Activated CD8-positive, alpha-beta memory T cell treated with anti-CD3 and anti-CD28 coated beads, Interleukin-2, amount 50 U/mL, for 24 hours (primary cell): Measurements from ENCODE around the gene FAM156B.
"Not testable (repeated sequence)": the region's sequence is repeated elsewhere in the genome, so short reads cannot be mapped to it uniquely, and the experiment has no call there.

Experiments used
- DNase-seq: peaks from one replicate; pipeline ENCODE4 v3.0.0-alpha.2; 2020; ENCODE audit errors: extremely low read depth

Gene FAM156B, protein sequence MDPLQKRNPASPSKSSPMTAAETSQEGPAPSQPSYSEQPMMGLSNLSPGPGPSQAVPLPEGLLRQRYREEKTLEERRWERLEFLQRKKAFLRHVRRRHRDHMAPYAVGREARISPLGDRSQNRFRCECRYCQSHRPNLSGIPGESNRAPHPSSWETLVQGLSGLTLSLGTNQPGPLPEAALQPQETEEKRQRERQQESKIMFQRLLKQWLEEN

DNA sequence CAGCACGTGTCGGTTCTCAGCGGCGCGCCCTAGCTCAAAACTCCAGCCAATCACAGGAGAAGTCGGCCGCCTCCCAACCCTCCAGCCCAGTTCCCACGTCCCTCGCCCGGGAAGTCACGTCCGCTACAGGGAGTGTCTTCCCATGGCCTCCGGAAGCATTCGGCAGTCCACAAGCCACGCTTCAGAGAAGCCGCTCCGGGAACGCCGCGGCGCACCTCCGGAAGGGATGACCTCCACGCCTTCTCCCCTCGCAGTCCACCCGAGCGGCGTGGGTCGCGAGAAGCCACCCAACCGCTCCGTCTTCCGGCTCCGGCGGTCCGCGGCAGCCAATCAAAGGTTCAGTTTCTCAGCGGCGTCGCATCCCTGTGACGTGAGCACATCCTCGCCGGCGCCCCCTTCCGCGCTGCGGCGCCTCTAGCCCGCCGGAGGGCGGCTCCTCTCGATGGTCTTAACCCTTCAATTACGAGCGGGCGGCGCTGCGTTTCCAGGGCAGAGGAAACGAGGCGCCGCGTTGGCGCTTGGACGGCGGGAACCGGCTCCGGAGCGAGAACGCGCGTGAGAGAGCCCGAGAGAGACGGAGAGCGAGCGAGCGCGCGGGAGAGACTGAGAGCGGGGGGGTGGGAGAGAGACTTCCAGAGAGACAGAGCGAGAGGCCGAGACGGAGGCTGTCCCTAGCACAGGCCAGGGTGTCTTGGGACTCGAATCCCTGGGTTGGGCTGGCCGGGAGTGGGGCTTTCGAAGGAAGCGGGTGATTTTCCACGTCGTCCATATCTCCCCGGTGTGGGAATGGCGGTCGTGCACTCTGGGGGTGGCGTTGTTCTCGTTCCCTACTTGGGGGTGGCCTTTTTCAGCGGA, at the start of gene FAM156B:
Gene FAM156B, plus strand, starts transcription at position 476 of the 855 bp plus-strand sequence. CDS start 9,896 bp downstream, outside the sequence.
- DNase-seq, result not testable (repeated sequence)

DNA sequence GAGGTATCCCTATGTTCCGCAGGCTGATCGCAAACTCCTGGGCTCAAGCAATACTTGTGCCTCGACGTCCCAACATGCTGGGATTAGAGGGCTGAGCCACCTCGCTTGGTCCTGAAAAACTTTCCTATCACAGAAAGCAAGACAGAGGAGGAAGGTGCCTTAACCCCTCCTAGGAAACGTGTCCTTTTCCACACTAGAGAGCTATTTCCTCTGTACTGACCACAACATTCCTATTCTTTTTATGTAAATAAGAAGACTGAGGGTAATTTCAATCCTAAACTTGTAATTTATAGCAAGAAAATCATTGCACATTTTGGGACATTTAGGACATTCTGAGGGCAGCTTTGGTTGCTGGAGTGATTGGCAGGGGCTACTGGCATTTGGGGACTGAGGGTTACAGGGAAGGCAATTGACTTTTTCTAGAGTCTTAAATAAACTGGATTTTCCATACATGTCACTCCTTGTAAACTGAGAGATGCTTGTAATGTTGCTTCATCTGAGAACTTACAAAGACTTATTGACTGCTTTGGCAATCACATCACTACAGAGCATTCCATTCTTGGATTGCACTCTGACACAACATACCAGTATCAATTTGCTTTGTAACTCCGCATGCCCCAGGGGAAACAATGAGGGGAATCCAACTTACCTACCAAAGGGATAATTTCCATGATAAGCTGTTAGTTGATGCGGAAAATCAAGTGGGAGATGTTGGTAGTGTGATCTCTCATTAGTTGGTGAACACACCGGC, 44.8 kb upstream of the FAM156B start:
- no peak for DNase-seq

DNA sequence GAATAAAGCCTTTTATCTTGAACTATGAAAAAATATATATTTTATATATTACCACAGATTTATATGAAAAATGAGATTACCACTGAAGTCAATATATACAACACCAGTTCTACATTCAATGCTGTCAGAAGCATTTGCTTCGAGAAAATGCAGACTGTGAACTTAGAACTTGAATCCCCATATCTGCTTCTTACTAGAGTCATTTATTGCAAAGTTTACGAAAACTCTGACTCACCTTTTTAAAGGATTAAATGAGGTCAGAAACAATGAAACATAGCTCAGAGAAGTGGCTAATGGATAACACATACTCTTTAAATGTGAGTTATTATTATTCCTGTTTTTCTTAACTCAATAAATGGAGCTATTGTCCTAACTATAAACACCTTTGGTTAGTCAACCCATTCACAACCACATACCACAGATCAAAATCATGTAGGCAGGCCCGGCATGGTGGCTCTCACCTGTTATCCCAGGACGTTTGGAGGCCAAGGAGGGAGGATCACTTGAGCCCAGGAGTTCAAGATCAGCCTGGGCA, 40.1 kb upstream of the FAM156B start:
- DNase-seq, result not testable (repeated sequence)

DNA sequence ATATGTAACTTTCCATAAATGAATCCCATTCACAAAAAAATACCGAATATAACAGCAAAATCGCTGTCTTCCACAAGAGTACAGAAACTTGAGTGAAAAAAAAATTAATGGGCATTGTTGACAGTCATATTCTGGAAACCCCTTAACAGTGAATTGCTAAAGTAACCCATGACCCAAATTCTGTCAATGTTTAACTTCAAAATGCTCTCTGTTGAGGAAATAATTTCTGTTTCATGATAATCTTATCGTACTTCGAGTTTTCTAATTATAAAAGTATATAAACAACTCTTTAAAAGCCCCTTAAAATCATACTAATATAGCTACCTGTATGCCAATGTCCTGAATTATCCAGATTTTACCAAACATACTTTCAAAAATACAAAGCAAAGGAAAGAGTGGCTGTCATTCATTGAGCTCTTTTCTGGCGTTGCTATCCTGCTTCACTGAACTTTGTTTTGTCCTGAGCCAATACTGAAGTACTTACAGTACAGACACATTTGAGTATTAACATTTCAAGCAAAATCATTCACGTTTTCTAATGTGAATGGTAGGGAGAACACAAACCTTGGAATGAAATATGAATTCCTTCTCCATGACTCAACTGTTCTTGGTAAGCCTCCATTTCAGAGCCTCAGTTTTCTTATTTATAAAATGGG, 31.7 kb upstream of the FAM156B start:
- no peak for DNase-seq

DNA sequence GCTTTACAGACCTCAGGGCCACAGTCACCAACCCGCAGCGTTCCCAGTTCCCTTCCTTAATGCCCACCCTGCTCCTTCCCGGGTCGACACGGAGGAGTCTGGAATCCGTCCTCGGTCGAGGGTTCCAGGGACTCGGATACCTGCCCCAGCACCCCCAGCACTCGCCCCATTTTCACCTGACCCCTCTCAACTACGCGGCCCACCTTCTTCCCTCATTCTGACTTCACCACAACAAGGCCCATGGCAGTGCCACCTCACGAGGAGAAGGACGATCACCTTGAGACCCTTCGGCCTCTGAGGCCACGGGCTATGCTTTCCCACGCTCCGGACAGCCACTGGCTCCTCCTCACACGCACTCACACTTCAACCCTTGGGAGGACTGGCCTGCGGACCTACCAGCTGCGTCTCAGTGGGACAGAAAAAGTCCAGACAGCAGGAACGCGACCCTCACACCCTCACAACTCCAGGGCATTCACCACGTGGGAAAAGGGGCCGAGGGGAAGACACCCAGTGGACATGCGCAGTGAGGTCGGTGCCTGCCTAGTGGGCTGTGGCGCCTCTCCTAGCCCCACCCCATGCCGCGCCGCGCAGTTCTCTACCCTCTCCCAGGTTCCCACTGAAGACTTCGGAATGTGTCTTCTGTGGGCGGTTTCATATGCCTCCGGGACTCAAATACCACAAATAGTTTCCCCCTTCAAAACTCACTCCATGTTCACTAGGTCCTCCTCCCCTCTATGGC, 29.4 kb upstream of the FAM156B start, which contains the start of gene XAGE3:
Gene XAGE3, minus strand, starts transcription at position 474 of the 739 bp plus-strand sequence. CDS start 950 bp downstream, outside the sequence.
- no peak for DNase-seq

DNA sequence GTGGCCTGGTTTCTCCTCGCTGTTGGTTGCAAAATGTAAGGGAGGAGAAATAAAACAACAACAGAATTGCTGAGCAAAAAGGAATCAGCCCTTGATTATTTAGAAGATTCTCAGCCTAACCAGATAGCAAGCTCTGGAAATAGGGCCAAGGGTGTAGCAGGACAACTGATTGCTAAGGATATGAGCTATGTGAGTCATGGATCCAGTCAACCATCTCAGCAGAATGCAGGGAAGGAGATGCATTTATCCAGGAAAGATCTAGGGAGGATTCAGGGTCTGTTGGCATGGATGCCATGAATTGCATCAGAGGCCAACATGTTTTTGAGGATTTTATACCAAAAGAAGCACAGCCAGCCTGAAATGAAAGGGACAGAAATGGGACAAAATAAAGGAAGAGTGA, 27.1 kb upstream of the FAM156B start:
- no peak for DNase-seq

DNA sequence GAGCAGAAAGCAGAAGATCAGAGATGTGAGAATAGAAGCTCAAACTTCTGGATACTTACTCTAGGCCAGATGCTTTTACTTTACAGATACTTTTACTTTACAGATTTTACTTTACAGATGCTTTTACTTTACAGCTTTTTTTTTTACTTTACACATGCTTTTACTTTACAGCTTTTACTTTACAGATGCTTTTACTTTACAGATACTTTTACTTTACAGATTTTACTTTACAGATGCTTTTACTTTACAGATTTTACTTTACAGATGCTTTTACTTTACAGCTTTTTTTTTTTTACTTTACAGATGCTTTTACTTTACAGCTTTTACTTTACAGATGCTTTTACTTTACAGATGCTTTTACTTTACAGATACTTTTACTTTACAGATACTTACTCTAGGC, 23.3 kb upstream of the FAM156B start:
- not testable (repeated sequence) for DNase-seq

DNA sequence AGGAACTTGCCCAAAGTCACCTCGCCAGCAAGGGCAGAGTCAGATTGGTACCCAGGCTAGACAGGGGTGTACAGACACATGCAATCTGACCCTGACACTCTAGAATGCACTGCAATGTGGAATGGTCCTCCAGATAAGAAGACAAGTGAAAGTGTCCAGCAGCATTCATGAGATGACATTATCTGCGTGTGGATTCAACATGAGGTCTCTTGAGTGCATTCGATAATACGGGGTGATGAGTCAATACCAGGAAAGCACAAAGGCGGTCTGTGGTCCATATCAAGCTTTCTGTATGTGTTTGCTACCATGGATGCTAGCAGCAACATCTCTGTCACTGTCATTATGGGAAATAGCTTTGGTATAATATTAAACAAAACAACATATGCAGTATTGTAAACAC, 22.5 kb upstream of the FAM156B start:
- DNase-seq, result no peak

DNA sequence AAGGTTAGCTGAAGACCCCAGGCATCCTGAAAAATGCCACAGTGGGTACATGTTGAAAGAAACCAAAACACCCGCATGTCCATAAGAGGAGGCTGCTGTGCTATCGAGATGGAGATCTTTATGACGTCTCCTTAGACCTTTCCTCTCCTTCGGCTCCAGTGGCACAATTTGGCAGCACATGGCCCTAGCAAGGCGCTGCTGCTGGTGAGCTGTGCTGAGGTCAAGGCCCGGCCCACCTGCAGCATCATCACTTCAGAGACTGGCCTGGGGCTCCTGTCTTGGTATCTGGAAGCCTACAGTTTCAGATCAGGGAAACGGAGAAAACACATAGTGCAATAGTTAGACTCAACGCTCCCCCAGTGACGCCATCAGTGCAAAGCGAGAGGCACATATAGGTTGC, 21.7 kb upstream of the FAM156B start:
- not testable (repeated sequence) for DNase-seq

DNA sequence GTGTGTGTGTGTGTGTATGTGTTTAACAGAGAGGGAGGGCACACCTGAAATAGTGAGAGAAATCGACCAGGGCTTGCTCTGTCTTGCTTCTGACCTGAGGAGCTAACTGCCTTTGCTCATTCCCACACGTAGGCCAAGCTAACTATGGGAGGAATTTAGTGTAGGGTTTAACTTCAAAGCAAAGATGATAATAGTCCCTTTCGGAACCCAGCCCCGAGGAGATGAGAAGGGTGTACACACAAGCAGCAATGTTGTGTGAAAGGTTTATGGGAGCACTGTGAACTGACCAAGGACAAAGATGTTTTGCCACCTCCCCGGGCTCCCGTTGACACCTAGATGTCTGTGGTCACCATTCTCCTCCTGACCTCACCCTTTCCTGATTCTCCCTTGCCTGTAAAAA, 20.7 kb upstream of the FAM156B start:
- not testable (repeated sequence) for DNase-seq

DNA sequence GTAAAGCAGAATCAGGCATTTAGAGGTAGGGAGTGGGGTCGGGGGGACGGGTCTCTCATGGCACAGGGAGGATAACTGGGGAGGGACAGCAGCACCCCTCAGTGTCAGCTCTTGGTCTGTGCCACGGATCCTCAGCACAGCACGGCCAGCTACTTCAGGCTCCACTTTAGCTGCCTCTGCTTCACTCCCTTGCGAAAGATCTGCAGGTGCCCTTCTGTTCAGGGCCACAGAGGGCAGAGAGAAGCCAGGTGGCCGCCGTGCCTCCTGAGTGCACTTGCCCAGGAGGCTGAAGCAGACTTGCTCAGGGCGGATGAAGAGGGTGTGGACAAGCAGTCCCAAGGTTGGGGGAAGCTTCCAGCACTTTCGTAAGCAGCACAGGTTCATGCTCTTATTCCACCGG, 9.7 kb upstream of the FAM156B start:
- not testable (repeated sequence) for DNase-seq

DNA sequence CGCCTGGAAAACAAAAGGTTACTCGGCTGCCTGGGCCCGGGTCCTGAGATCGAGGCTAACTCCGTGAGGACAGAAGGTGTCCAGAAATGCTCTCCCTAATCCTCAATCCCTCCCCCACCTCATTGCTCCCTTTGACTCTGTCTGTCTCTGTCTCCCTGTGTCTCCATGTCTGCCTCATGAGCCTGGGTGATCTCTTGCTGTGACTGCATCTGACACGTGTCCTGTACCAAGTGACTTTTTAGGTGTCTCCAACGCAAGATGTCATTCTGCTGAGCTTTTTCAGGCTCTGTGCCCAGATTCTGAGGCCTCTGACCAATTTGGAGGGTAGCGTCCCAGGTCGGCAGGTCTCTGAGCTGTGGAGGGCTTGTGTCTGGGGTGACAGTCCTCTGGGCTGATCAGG, 9.0 kb upstream of the FAM156B start:
- DNase-seq, result not testable (repeated sequence)

DNA sequence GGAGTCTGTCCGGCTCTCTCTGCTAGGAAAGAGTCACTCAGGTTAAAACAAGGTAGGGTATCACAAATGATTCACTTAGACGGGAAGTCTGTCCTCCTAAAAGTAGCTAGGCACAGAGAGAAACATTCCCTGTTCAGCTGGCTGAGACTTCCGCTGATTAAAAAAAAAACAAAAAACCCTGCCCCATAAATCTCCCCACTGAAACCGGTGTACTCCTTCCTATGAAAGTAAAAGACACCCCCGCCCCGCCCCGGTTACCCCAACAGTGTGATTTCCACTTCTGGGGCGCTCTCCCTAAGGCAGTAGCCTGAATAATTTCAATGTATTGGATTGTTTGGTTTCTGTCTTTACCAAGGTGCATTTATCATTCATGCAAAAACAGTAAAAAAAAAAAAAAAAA, 692 bp upstream of the FAM156B start:
- DNase-seq, result not testable (repeated sequence)

DNA sequence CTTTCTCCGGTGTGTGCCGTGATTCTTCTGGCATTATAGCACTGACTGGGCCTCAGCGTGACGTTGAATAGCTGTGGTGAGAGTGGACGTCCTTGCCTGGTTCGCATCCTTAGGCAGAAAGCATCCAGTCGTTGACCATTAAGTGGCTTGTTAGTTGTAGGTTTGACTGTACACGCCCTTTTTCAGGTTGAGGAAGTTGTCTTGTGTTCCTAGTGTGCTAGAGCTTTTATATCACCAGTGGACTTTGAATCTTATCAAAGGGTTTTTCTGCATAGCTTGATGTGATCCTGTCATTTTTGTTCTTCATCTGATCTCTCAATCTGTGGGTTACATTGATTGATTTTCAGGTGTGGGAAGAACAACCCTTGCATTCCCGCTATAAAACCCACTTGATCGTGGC, 8.4 kb downstream of the FAM156B start:
- not testable (repeated sequence) for DNase-seq

DNA sequence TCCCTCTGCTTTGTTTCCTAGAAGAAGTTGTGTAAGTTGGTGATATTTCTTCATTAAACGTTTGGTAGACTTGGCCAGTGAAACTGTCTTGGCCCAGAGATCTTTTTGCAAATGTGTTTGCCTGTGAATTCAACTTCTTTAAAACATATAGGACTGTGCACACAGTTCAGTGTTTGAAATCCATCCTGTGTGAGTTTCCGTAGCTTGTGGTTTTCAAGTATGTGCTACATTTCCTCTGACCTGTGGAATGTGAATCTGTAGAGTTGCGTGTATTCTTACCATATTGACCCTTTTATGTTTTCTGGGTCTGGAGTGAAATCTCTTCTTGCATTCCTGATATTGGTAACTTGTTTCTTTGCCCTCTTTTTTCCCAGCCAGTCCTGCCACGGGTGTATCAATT, 8.9 kb downstream of the FAM156B start:
- DNase-seq, result not testable (repeated sequence)

DNA sequence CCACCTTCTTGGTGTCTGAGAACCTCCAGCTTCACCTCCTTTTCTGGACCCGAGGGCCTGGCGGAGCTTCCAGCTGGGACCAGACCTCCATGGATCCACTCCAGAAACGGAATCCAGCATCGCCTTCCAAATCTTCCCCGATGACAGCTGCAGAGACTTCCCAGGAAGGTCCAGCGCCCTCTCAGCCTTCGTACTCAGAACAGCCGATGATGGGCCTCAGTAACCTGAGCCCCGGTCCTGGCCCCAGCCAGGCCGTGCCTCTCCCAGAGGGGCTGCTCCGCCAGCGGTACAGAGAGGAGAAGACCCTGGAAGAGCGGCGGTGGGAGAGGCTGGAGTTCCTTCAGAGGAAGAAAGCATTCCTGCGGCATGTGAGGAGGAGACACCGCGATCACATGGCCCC, 10.0 kb downstream of the FAM156B start:
- not testable (repeated sequence) for DNase-seq

DNA sequence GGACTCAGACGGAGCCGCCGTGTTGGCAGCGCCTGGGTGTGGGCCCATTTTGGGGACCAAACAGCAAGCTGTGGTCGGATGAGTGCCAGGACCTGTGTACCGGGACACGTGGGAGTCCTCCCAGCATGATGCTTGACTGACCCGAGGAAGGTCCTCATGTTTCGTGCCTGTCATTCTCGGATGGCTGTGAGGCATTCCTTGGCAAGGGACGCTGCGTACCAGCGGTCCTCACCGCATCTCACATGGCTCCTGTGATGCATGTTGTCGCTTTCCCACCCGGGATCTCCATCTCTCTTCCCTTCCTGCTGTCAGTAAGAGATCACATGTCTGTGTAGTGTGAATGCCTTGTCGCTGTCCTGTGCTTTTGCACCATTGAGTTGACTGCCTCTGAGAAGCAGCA, 10.8 kb downstream of the FAM156B start:
- DNase-seq, result not testable (repeated sequence)

DNA sequence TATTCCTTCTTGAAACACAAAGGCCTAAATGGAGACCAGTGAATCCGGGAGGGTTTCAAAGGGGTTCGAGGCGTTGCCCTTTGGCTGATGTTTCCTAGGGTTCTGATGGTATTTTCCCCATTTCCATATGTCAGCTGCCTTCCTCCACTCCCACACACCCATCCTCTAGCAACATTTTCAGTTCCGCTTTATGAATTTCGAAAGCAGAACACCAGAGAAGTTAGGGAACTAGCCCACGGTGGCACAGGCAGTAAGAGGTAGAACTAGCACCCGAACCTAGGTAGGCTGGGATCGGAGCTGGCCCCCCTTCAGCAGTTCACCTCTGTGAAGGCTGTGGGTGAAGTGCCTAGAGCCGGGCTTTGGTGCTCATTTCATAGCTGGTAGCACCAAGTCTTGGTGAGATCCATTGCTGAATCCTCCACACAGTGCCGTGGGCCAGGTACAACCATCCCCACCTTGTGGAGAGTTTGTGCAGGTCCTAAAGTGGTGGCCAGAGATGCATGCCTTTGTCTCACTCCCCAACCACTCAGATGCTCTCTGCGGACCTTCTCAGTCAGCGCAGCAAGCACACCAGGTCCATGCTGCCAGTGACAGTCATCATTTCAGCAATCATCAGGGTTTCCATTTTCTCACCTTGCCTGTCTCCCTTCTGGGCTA, 12.3 kb downstream of the FAM156B start:
- DNase-seq, result not testable (repeated sequence)

DNA sequence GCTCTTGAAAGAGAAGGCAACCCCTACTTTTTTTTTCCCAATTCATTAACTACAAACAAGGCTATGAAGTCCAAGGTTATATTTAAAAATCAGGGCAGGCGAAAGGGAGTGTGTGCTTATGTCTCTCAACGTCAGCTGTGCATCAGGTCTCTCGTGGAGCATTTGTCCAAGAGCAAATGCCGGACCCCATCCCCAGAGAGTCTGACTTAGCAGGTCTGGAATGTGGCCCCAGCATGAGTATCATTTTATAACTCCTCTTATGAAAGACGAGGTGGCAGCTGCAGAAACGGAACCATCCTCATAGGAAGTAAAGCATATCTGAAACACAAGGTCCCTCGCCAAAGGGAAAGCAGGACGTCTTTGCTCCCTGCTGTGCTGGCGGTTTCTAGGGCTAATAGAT, 16.6 kb downstream of the FAM156B start:
- not testable (repeated sequence) for DNase-seq

DNA sequence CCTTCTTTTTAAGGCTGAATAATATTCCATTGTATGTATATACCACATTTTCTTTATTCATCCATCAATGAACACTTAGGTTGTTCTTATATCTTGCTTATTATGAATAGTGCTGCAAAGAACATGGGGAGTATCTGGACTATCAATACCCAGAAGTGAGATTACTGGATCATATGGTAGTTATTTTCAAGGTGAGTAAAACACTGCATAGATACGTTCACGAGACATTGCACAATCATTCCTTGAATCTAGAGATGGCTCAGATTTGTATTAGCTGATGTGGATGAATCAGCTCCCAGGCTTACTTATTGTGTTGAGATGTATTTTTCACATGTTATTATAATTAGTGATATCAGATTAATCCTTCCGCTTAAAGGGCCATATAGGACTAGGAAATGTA, 17.6 kb downstream of the FAM156B start:
- DNase-seq, result not testable (repeated sequence)
